Glutamatergic neuron (in vitro differentiated cells): Measurements from ENCODE around the gene TAF1L. TPM values are rescaled to one million over a fixed set of nuclear protein-coding genes. Genes with fewer than 3 reads are reported as not detected.

ENCODE experiments used
- DNase-seq: peaks from one replicate; pipeline ENCODE4 v3.0.0; 2022
- H3K27ac Mint-ChIP-seq: one replicate; pipeline ENCODE4 v1.8.0; 2020; ENCODE audit warnings: mild to moderate bottlenecking, mixed read lengths, inconsistent platforms; ENCODE audit not compliant: unreplicated experiment
- H3K27me3 Mint-ChIP-seq: one replicate; pipeline ENCODE4 v1.8.0; 2020; ENCODE audit warnings: mild to moderate bottlenecking, moderate library complexity, mixed read lengths, inconsistent platforms; ENCODE audit not compliant: unreplicated experiment
- H3K36me3 Mint-ChIP-seq: one replicate; pipeline ENCODE4 v1.8.0; 2020; ENCODE audit warnings: mild to moderate bottlenecking, mixed read lengths, inconsistent platforms; ENCODE audit not compliant: unreplicated experiment
- H3K4me1 Mint-ChIP-seq: one replicate; pipeline ENCODE4 v1.8.0; 2020; ENCODE audit warnings: mild to moderate bottlenecking, low read depth, mixed read lengths, inconsistent platforms; ENCODE audit not compliant: unreplicated experiment
- H3K4me3 Mint-ChIP-seq: one replicate; pipeline ENCODE4 v1.8.0; 2020; ENCODE audit warnings: mild to moderate bottlenecking, mixed read lengths, inconsistent platforms; ENCODE audit not compliant: unreplicated experiment
- H3K9me3 Mint-ChIP-seq: one replicate; pipeline ENCODE4 v1.8.0; 2020; ENCODE audit warnings: mild to moderate bottlenecking, moderate library complexity, mixed read lengths, inconsistent platforms; ENCODE audit not compliant: unreplicated experiment
- CTCF ChIP-seq: fragments of 200-600 bp; sonication (generic); IDR thresholded peaks from one replicate; pipeline ENCODE4 v1.5.0; 2021; ENCODE audit not compliant: partially characterized antibody, unreplicated experiment
- total RNA-seq: library from RNA; stranded (reverse); fragmentation: NEBNext Ultra II Directional; extraction: Animal tissue kit (Norgen Biotek cat#: 25700); gene quantifications from one replicate; pipeline ENCODE4 v1.2.1, GENCODE V29; 2021; ENCODE audit not compliant: unreplicated experiment

Gene TAF1L
- total RNA-seq, 1 donor from 2014 or later = not detected

DNA sequence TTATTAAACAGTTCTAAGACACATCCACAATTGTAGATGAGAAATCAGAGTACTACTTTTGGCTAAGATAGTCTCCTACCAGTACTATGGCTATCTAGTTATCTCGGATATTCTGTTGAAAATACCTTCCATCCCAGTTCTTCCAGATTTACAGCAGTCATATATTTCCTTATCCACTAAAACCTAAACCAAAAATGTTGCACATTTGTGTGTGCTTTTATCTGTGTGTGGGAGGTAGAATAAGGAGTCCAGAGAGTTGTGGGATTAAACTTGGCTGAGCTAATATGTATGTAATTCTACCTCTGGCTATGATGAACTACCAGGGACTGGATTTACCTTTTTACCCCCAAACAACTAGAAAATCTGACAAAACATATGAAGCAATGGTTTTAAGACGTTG, 45.0 kb downstream of the TAF1L start:
- no peak overlapping the region for H3K4me3 Mint-ChIP-seq
- no peaks in the 10 kb centered on the region for H3K36me3 Mint-ChIP-seq
- H3K9me3 Mint-ChIP-seq = peaks cover 3% of the 10 kb centered on the region
- TF ChIP-seq CTCF = no peak
- no peak for DNase-seq
- no peaks in the 10 kb centered on the region for H3K4me1 Mint-ChIP-seq
- no peak overlapping the region for H3K27ac Mint-ChIP-seq
- H3K27me3 Mint-ChIP-seq = peaks cover 1% of the 10 kb centered on the region

DNA sequence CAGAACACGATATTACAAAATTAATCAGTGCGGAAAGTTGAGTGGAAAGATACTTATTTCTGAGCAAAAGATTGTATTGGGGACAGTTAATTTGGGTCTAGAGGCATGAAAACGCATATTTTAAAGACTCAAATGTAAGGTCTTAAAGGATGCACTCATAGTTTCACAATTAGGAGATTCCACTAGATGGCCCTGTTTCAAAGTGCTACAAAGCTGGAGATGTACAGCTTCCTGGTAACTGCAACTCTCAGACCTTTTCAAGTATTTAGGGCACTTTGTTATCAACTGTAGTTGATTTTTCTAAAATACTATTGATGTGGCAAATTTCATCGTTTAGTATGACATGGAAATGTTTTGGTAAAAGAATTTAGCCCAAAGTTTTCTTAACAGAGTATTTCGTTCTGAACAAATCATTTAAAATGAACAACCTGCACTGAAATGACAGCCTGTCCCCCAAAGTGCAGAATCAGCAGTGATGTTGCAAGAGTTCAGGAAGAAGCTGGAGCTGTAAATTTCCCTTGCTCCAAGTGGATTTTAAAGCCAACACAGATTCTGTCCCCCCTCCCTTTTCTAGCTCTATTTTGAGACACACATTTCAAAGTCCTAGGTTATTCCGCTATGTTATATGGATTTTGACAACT, 46.3 kb downstream of the TAF1L start:
- H3K27ac Mint-ChIP-seq = no peak overlapping the region
- peaks cover 1% of the 10 kb centered on the region for H3K27me3 Mint-ChIP-seq
- peaks cover 3% of the 10 kb centered on the region for H3K9me3 Mint-ChIP-seq
- TF ChIP-seq CTCF = no peak
- no peaks in the 10 kb centered on the region for H3K36me3 Mint-ChIP-seq
- no peaks in the 10 kb centered on the region for H3K4me1 Mint-ChIP-seq
- no peak overlapping the region for H3K4me3 Mint-ChIP-seq
- no peak for DNase-seq

GRCh38 chr9:32587901-32588300, 47.6 kb downstream of the TAF1L start:
- Mint-ChIP-seq H3K4me1 (no peaks in the 10 kb centered on the region), H3K9me3 (peaks cover 3% of the 10 kb centered on the region), H3K27me3 (peaks cover 1% of the 10 kb centered on the region), H3K36me3 (no peaks in the 10 kb centered on the region), H3K27ac (no peak overlapping the region), H3K4me3 (no peak overlapping the region)
- no peak for TF ChIP-seq CTCF
- DNase-seq = no peak

GRCh38 chr9:32584784-32585183, 50.7 kb downstream of the TAF1L start:
- no peak for DNase-seq
- H3K27me3 Mint-ChIP-seq = peaks cover 2% of the 10 kb centered on the region
- no peaks in the 10 kb centered on the region for H3K4me1 Mint-ChIP-seq
- H3K9me3 Mint-ChIP-seq = peaks cover 3% of the 10 kb centered on the region
- TF ChIP-seq CTCF = no peak
- H3K36me3 Mint-ChIP-seq = no peaks in the 10 kb centered on the region
- H3K27ac Mint-ChIP-seq = no peak overlapping the region
- no peak overlapping the region for H3K4me3 Mint-ChIP-seq

DNA sequence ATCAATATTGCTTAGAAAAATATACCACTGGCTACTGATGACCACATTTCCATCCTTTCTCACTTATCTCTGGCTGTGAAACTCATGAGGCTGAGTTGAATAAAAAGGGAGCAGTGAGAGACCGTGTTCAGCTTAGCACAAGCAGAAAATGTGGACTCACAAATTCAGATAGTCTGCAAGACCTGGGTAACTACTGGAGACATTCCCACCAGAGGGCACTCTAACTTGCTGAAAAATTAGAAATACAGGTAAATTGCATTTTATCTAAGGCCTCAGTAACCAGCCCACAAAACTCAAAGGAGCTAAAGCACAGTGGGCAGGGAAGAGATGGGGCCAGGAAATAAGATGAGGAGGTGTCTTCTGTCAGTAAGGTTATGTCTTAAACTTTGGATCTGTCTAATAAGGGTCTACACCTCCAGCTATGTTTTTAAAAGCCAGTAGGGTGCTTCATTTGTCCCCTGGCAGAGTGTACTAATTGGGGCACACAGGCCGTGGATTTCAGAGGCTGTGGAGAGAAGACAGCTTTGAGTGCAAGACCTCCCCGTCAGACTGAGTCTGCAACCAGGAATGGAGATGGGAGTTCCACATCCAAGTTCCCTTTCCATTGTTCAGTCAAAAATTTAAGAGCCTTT, 53.8 kb downstream of the TAF1L start:
- Mint-ChIP-seq H3K9me3 (no peaks in the 10 kb centered on the region), H3K27me3 (peaks cover 2% of the 10 kb centered on the region), H3K36me3 (no peaks in the 10 kb centered on the region), H3K4me3 (no peak overlapping the region), H3K27ac (no peak overlapping the region), H3K4me1 (no peaks in the 10 kb centered on the region)
- DNase-seq = no peak
- TF ChIP-seq CTCF = peak; percentile 45
